IMR-90 (cell line): ENCODE measurements around the gene SH2D7. TPM values are rescaled to one million over a fixed set of nuclear protein-coding genes. Genes with fewer than 3 reads are reported as not detected.

ENCODE experiments used
- ATAC-seq: fragments of 200-7000 bp; cut with Tn5 transposase; 2 replicates; pipeline ENCODE4 v1.9.1; 2020; ENCODE audit warnings: low read depth, mild to moderate bottlenecking, moderate library complexity
- BruUV-seq: library from RNA; stranded (reverse); fragments of 400-500 nt; replicated peaks from 2 replicates; lab custom pipeline; 2021; lab: Mats Ljungman, UMichigan
- CTCF ChIA-PET: fragments of 300-600 bp; formaldehyde crosslinking; extraction: SDS; loops from one replicate; lab custom pipeline; 2021; ENCODE audit warnings: antibody characterized with exemption; lab: Yijun Ruan, JAX
- POLR2A ChIA-PET: fragments of 300-600 bp; sonication (Branson Sonifier 250); formaldehyde crosslinking; loops from one replicate; lab custom pipeline; 2022; ENCODE audit warnings: antibody characterized with exemption; ENCODE audit not compliant: unreplicated experiment; lab: Charles Lee
- DNase-seq: peaks from one replicate; pipeline ENCODE4 v3.0.0; 2013
- H2AFZ ChIP-seq: replicated peaks from 2 replicates; pipeline ENCODE3; 2013; ENCODE audit warnings: low read length, mild to moderate bottlenecking; ENCODE audit not compliant: poor library complexity
- H2AK5ac ChIP-seq: 2 replicates; pipeline ENCODE4 v1.6.1; 2013; ENCODE audit warnings: low read depth, low read length, inconsistent platforms
- H2AK9ac ChIP-seq: replicated peaks from 2 replicates; pipeline ENCODE3; 2013; ENCODE audit warnings: mild to moderate bottlenecking, low read depth, low read length, moderate library complexity; ENCODE audit not compliant: poor library complexity
- H2BK120ac ChIP-seq: 2 replicates; pipeline ENCODE4 v1.6.1; 2013; ENCODE audit warnings: low read depth, low read length, inconsistent platforms
- H2BK15ac ChIP-seq: 3 replicates; pipeline ENCODE4 v1.6.1; 2013; ENCODE audit warnings: low read depth, low read length, inconsistent platforms
- H2BK20ac ChIP-seq: 2 replicates; pipeline ENCODE4 v1.6.1; 2013; ENCODE audit warnings: low read depth, mild to moderate bottlenecking, inconsistent platforms, low read length, moderate library complexity
- H2BK5ac ChIP-seq: 2 replicates; pipeline ENCODE4 v1.6.1; 2013; ENCODE audit warnings: mild to moderate bottlenecking, low read depth, low read length, inconsistent platforms; ENCODE audit not compliant: poor library complexity, severe bottlenecking
- H3K14ac ChIP-seq: replicated peaks from 2 replicates; pipeline ENCODE4 v1.6.1; 2013; ENCODE audit warnings: low read depth, low read length, inconsistent platforms
- H3K18ac ChIP-seq: 2 replicates; pipeline ENCODE4 v1.6.1; 2013; ENCODE audit warnings: low read depth, low read length, control low read depth
- H3K23ac ChIP-seq: 2 replicates; pipeline ENCODE4 v1.6.1; 2013; ENCODE audit warnings: low read depth, low read length, inconsistent platforms
- H3K27ac ChIP-seq: 2 replicates; pipeline ENCODE4 v1.5.1; 2013; ENCODE audit warnings: mild to moderate bottlenecking, control low read depth, low read length; ENCODE audit not compliant: insufficient read depth
- H3K27me3 ChIP-seq: 2 replicates; pipeline ENCODE4 v1.6.1; 2013; ENCODE audit warnings: low read length; ENCODE audit not compliant: control insufficient read depth, insufficient read depth
- H3K36me3 ChIP-seq: 2 replicates; pipeline ENCODE4 v1.6.1; 2013; ENCODE audit warnings: low read length, mixed read lengths; ENCODE audit not compliant: control insufficient read depth, insufficient read depth
- H3K4ac ChIP-seq: 2 replicates; pipeline ENCODE4 v1.6.1; 2013; ENCODE audit warnings: low read depth, low read length, inconsistent platforms
- H3K4me1 ChIP-seq: 2 replicates; pipeline ENCODE4 v1.6.1; 2013; ENCODE audit warnings: low read length, mixed read lengths; ENCODE audit not compliant: control insufficient read depth, insufficient read depth
- H3K4me2 ChIP-seq: 2 replicates; pipeline ENCODE4 v1.6.1; 2013; ENCODE audit warnings: low read depth, mild to moderate bottlenecking, control low read depth, low read length, moderate library complexity
- H3K4me3 ChIP-seq: 2 replicates; pipeline ENCODE4 v1.5.1; 2013; ENCODE audit warnings: low read depth, mild to moderate bottlenecking, control low read depth, low read length, moderate library complexity; ENCODE audit not compliant: insufficient read depth
- H3K56ac ChIP-seq: 2 replicates; pipeline ENCODE4 v1.6.1; 2013; ENCODE audit warnings: low read length, inconsistent platforms; ENCODE audit not compliant: insufficient read depth; ENCODE audit errors: extremely low read depth
- H3K79me1 ChIP-seq, 2 experiments: 2 replicates each; pipeline ENCODE4 v1.6.1; 2013; ENCODE audit warnings: low read length in 2 of 2, inconsistent platforms in 1 of 2, low read depth in 1 of 2
- H3K9ac ChIP-seq: 2 replicates; pipeline ENCODE4 v1.6.1; 2013; ENCODE audit warnings: low read depth, low read length, control low read depth
- H3K9me1 ChIP-seq: 2 replicates; pipeline ENCODE4 v1.6.1; 2013; ENCODE audit warnings: low read length, inconsistent platforms; ENCODE audit not compliant: insufficient read depth
- H3K9me3 ChIP-seq: 2 replicates; pipeline ENCODE4 v1.6.1; 2013; ENCODE audit warnings: low read length; ENCODE audit not compliant: control insufficient read depth, insufficient read depth
- H4K20me1 ChIP-seq: 2 replicates; pipeline ENCODE4 v1.6.1; 2013; ENCODE audit warnings: low read length, inconsistent platforms; ENCODE audit not compliant: insufficient read depth
- H4K5ac ChIP-seq: 2 replicates; pipeline ENCODE4 v1.6.1; 2013; ENCODE audit warnings: mild to moderate bottlenecking, low read depth, low read length, control low read depth
- H4K8ac ChIP-seq, 2 experiments: 2 replicates each; pipeline ENCODE4 v1.6.1; 2013; ENCODE audit warnings: low read depth in 2 of 2, low read length in 2 of 2, control low read depth in 1 of 2, inconsistent platforms in 1 of 2
- H4K91ac ChIP-seq: 2 replicates; pipeline ENCODE4 v1.6.1; 2013; ENCODE audit warnings: low read depth, low read length, inconsistent platforms; ENCODE audit not compliant: insufficient read depth
- MXI1 ChIP-seq: IDR thresholded peaks from 2 replicates; pipeline ENCODE4 v1.6.1; 2012; ENCODE audit warnings: low read depth, mild to moderate bottlenecking, low read length, moderate library complexity, borderline replicate concordance
- USF2 ChIP-seq: fragments of 150-350 bp; IDR thresholded peaks from 2 replicates; pipeline ENCODE4 v1.6.1; 2017; ENCODE audit warnings: mild to moderate bottlenecking, antibody characterized with exemption, low read length, low read depth
- WGBS, 2 experiments: methylation state at CpG; one replicate each; pipeline versions ENCODE4 v1.1.5 to v1.1.7; 2013; ENCODE audit warnings: missing lambda C conversion rate in 2 of 2; ENCODE audit not compliant: insufficient read length in 1 of 2; ENCODE audit errors: extremely low coverage in 2 of 2; 5-methylcytosine and 5-hydroxymethylcytosine counted together
- dilution Hi-C: fragments of 300-500 bp; cut with HindIII; formaldehyde crosslinking; loops from one replicate; pipeline ENCODE4 v1.14.3; 2018; ENCODE audit warnings: low sequenced_read_pairs; ENCODE audit not compliant: unreplicated experiment
- in situ Hi-C: fragments of 300-500 bp; cut with MboI; formaldehyde crosslinking; loops from 3 replicates; pipeline ENCODE4 v1.14.3; 2019; ENCODE audit warnings: low sequenced_read_pairs, inconsistent platforms, mixed read lengths
- intact Hi-C: fragments of 100-400 bp; cut with micrococcal nuclease; formaldehyde crosslinking; loops from 2 replicates; pipeline ENCODE4 v1.10.0; 2022
- polyA plus RNA-seq, 3 experiments: library from polyadenylated mRNA; depleted of rRNA; stranded (reverse); fragments of >200 nt; gene quantifications; 2 replicates each; pipeline ENCODE4 v1.2.3, GENCODE V29; 2012; ENCODE audit warnings: low replicate concordance in 1 of 3
- total RNA-seq: library from RNA; depleted of rRNA; stranded (reverse); fragments of >200 nt; gene quantifications from 2 replicates; pipeline ENCODE4 v1.2.3, GENCODE V29; 2012

The SH2D7 gene
- total and polyA plus RNA-seq, 2 of the 4 experiments (the other 2 are of a cell fraction), result not detected

- Histone ChIP-seq H4K91ac (0 out of 2 replicates have a peak overlapping the region, but pooled peaks have one; percentile 9), H2AFZ (peak overlapping the region; percentile 6), H3K56ac (no peak overlapping the region), H3K4me3 (no peak overlapping the region), H2AK5ac (peak overlapping the region; percentile 76), H3K18ac (peak overlapping the region; percentile 68), H3K23ac (peak overlapping the region; percentile 71), H4K5ac (peak overlapping the region; percentile 29; the same call in 1 of the 2 replicates), H3K9me1 (peaks cover 38% of the 10 kb centered on the region), H4K20me1 (peaks cover 48% of the 10 kb centered on the region), H3K4me2 (peak overlapping the region; percentile 11), H4K8ac (0 out of 4 replicates have a peak overlapping the region, but pooled peaks of 1 of the 2 experiments have one; percentile 14), H3K4me1 (peaks cover 36% of the 10 kb centered on the region), H3K79me1 (peaks cover 34 to 81% of the 10 kb centered on the region in 2 experiments), H3K9ac (peak overlapping the region; percentile 32; the same call in 1 of the 2 replicates), H2AK9ac (no peak overlapping the region), H3K36me3 (peaks cover 2% of the 10 kb centered on the region), H3K14ac (peak overlapping the region; percentile 49), H3K9me3 (no peaks in the 10 kb centered on the region), H3K4ac (peak overlapping the region; percentile 60), H3K27ac (peak overlapping the region; percentile 65; the same call in 1 of the 2 replicates), H2BK20ac (peak overlapping the region; percentile 12; the same call in 1 of the 2 replicates), H2BK15ac (0 out of 3 replicates have a peak overlapping the region, but pooled peaks have one; percentile 15), H2BK120ac (peak overlapping the region; percentile 25; the same call in 1 of the 2 replicates), H3K27me3 (no peaks in the 10 kb centered on the region), H2BK5ac (peak overlapping the region; percentile 12)
- 61% methylated on average over 5 of the region's 9 CpGs; no CpG with 5 or more reads in 1 of the 2 experiments for WGBS, 2 experiments
- CTCF ChIA-PET, result interaction anchor here (1.2 kb wide), 1 partner anchor 11 kb away, joined by 4 read pairs; no protein-coding TSS in a partner anchor
- ATAC-seq, result peak; percentile 1; the same call in 1 of the 2 replicates
- in situ Hi-C loops, result no loop called here
- dilution Hi-C loops, result no loop called here
- BruUV-seq, result no TSS peak
- POLR2A ChIA-PET, result no interaction called here
- TF ChIP-seq USF2 (peak; percentile 36; the same call in 1 of the 2 replicates), MXI1 (no peak)
- peak; percentile 66 for DNase-seq
- intact Hi-C loops, result loop anchor here (2.0 to 5.0 kb wide), 2 partner anchors 23 to 65 kb away; no protein-coding TSS in a partner anchor
These were observed 20.1 kb upstream of the SH2D7 start for GRCh38 chr15:78072080-78072892.
